ENCODE measurements around the gene CDC6. TPM values are rescaled to one million over a fixed set of nuclear protein-coding genes. Genes with fewer than 3 reads are reported as not detected.
A peak's percentile ranks its signal among the peaks of the same experiment; 100 is the strongest.

Gene CDC6
- total RNA-seq, 1 donor from 2014 or later: 65.3 TPM

GRCh38 chr17:40327735-40328385, 40.2 kb downstream of the CDC6 start:
- Mint-ChIP-seq H3K4me3 (no peak overlapping the region), H3K9me3 (no peaks in the 10 kb centered on the region), H3K4me1 (peaks cover 14% of the 10 kb centered on the region), H3K27ac (peak overlapping the region; percentile 37), H3K27me3 (ENCODE audit: insufficient read depth, low read depth) (peaks cover 2% of the 10 kb centered on the region), H3K36me3 (peaks cover 3% of the 10 kb centered on the region)
- Histone ChIP-seq H4K20me1 (ENCODE audit: low read depth) (peaks cover 57% of the 10 kb centered on the region), H3K4me2 (no peak overlapping the region), H3K4me3 (no peak overlapping the region), H3K27me3 (no peaks in the 10 kb centered on the region), H3F3A (ENCODE audit: low read depth) (no peaks in the 10 kb centered on the region), H3K9ac (no peak overlapping the region), H2AFZ (replicated peaks) (no peak overlapping the region), H3K9me3 (ENCODE audit: low read depth) (no peaks in the 10 kb centered on the region), H3K79me2 (ENCODE audit: low read depth) (peaks cover 3% of the 10 kb centered on the region), H3K4me1 (no peaks in the 10 kb centered on the region), H3K27ac (no peak overlapping the region), H3K36me3 (no peaks in the 10 kb centered on the region)
- DNase-seq (ENCODE audit: low spot score): no peak
- TF ChIP-seq EZH2phosphoT487 (IDR thresholded peaks at IDR 0.05) (no peak), EZH2 (IDR thresholded peaks at IDR 0.05) (no peak)
- TF ChIP-seq, protein P1, sequence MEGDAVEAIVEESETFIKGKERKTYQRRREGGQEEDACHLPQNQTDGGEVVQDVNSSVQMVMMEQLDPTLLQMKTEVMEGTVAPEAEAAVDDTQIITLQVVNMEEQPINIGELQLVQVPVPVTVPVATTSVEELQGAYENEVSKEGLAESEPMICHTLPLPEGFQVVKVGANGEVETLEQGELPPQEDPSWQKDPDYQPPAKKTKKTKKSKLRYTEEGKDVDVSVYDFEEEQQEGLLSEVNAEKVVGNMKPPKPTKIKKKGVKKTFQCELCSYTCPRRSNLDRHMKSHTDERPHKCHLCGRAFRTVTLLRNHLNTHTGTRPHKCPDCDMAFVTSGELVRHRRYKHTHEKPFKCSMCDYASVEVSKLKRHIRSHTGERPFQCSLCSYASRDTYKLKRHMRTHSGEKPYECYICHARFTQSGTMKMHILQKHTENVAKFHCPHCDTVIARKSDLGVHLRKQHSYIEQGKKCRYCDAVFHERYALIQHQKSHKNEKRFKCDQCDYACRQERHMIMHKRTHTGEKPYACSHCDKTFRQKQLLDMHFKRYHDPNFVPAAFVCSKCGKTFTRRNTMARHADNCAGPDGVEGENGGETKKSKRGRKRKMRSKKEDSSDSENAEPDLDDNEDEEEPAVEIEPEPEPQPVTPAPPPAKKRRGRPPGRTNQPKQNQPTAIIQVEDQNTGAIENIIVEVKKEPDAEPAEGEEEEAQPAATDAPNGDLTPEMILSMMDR (IDR thresholded peaks at IDR 0.05): no peak

DNA sequence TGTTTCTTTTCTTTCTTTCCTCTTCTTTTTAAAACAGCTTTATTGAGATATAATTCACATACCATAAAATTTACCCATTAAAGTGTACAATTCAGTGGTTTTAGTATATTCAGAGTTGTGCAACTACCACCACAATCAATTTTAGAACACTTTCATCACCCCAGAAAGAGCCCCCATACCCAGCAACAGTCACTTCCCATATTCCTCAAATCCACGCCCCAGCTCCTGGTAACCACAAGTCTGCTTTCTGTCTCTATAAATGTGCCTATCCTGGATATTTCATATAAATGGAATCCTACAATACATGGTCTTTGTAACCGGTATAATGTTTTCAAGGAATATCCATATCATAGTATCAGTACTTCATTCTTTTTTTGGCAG, 40.7 kb downstream of the CDC6 start:
- H3K4me2 ChIP-seq: no peak overlapping the region
- H3K9me3 ChIP-seq (ENCODE audit: low read depth): no peaks in the 10 kb centered on the region
- H2AFZ ChIP-seq (replicated peaks): no peak overlapping the region
- no peak overlapping the region for H3K4me3 Mint-ChIP-seq
- peaks cover 3% of the 10 kb centered on the region for H3K79me2 ChIP-seq (ENCODE audit: low read depth)
- no peaks in the 10 kb centered on the region for H3K27me3 ChIP-seq
- no peaks in the 10 kb centered on the region for H3K36me3 ChIP-seq
- no peaks in the 10 kb centered on the region for H3F3A ChIP-seq (ENCODE audit: low read depth)
- peaks cover 9% of the 10 kb centered on the region for H3K4me1 Mint-ChIP-seq
- peaks cover 3% of the 10 kb centered on the region for H3K36me3 Mint-ChIP-seq
- H3K27me3 Mint-ChIP-seq (ENCODE audit: insufficient read depth, low read depth): peaks cover 2% of the 10 kb centered on the region
- peaks cover 52% of the 10 kb centered on the region for H4K20me1 ChIP-seq (ENCODE audit: low read depth)
- H3K9ac ChIP-seq: no peak overlapping the region
- H3K27ac ChIP-seq: no peak overlapping the region
- no peak for DNase-seq (ENCODE audit: low spot score)
- TF ChIP-seq, protein P1 (IDR thresholded peaks at IDR 0.05): no peak
- TF ChIP-seq EZH2 (IDR thresholded peaks at IDR 0.05) (no peak), EZH2phosphoT487 (IDR thresholded peaks at IDR 0.05) (no peak)
- H3K9me3 Mint-ChIP-seq: no peaks in the 10 kb centered on the region
- no peaks in the 10 kb centered on the region for H3K4me1 ChIP-seq
- H3K27ac Mint-ChIP-seq: no peak overlapping the region
- H3K4me3 ChIP-seq: no peak overlapping the region

DNA sequence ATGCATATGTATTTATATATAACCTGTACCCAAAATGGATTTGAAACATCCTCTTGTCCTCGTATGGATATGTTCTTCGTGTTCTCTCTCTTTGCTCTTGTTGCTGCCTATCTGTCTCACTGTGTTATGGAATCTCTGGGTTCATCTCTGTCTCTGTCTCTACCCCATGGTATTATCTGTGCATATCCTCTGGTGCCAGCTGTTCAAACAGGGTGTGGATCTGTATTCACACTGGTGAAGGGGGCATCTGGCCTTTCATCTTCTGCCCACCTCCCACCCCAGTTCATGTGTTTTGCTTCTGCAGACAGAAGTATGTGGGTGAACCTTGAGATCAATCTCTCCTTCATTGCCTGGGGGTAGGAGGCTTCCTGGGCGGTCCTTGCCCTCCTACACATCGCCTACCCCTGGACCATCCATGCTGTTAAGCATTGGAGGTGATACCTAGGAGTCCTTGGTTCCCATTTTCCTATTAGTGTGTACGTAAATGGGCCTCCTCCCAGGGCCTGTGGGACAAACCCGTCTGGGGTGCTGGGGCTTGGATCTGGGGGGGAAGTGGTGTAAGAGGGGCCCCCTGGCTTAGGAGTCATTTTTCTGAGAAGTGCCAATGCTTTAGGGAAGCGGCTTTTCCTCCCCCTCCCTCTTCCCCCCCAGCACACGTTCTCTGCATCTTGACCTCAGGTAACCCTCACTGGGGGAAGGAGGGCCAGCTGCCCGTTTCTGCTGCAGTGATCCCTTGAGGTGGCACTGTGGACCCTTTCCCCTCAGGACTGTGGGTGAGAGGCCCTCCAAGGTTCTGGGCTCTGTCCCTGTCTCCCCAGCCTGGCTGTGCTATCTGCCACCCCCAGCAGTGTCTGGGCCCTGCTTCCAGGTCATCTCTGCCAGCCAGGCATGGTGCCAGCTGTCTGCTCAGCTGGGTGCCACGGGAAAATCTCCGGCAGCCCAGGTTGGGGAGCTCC, 42.4 kb downstream of the CDC6 start:
- no peak overlapping the region for H3K4me3 ChIP-seq
- H3K9ac ChIP-seq: no peak overlapping the region
- no peak for DNase-seq (ENCODE audit: low spot score)
- peaks cover 57% of the 10 kb centered on the region for H4K20me1 ChIP-seq (ENCODE audit: low read depth)
- Mint-ChIP-seq H3K4me3 (no peak overlapping the region), H3K36me3 (peaks cover 3% of the 10 kb centered on the region), H3K27me3 (ENCODE audit: insufficient read depth, low read depth) (peaks cover 2% of the 10 kb centered on the region), H3K27ac (no peak overlapping the region), H3K9me3 (no peaks in the 10 kb centered on the region), H3K4me1 (peaks cover 14% of the 10 kb centered on the region)
- H3K27me3 ChIP-seq: no peaks in the 10 kb centered on the region
- H3F3A ChIP-seq (ENCODE audit: low read depth): no peaks in the 10 kb centered on the region
- TF ChIP-seq, protein P1 (IDR thresholded peaks at IDR 0.05): no peak
- TF ChIP-seq EZH2 (IDR thresholded peaks at IDR 0.05) (no peak), EZH2phosphoT487 (IDR thresholded peaks at IDR 0.05) (no peak)
- H3K79me2 ChIP-seq (ENCODE audit: low read depth): peaks cover 3% of the 10 kb centered on the region
- H3K27ac ChIP-seq: no peak overlapping the region
- H3K4me1 ChIP-seq: peaks cover 6% of the 10 kb centered on the region
- H3K36me3 ChIP-seq: no peaks in the 10 kb centered on the region
- no peaks in the 10 kb centered on the region for H3K9me3 ChIP-seq (ENCODE audit: low read depth)
- H2AFZ ChIP-seq (replicated peaks): no peak overlapping the region
- H3K4me2 ChIP-seq: no peak overlapping the region
